VCaP (cell line): ENCODE data around the gene CREG1.

Experiments
- H3K27ac ChIP-seq: fragments of 450-650 bp; 2 replicates; pipeline ENCODE4 v1.5.1; 2017
- CTCF ChIP-seq: fragments of 450-650 bp; conservative IDR thresholded peaks from 2 replicates; pipeline ENCODE4 v1.5.1; 2017; ENCODE audit warnings: mild to moderate bottlenecking, moderate library complexity

Gene CREG1

GRCh38 chr1:167588361-167588760 is 34.8 kb upstream of the CREG1 start:
- H3K27ac ChIP-seq = no peak overlapping the region
- TF ChIP-seq CTCF = no peak

GRCh38 chr1:167587872-167588271 is 34.3 kb upstream of the CREG1 start:
- TF ChIP-seq CTCF = no peak
- H3K27ac ChIP-seq = no peak overlapping the region

GRCh38 chr1:167587342-167587741 is 33.8 kb upstream of the CREG1 start:
- no peak overlapping the region for H3K27ac ChIP-seq
- TF ChIP-seq CTCF = no peak

GRCh38 chr1:167584581-167584980 is 31.0 kb upstream of the CREG1 start:
- H3K27ac ChIP-seq = no peak overlapping the region

GRCh38 chr1:167582722-167583121 is 29.2 kb upstream of the CREG1 start:
- no peak for TF ChIP-seq CTCF
- no peak overlapping the region for H3K27ac ChIP-seq

More at GRCh38 chr1:167584581-167584980, 31.0 kb upstream of the CREG1 start:
- TF ChIP-seq CTCF = no peak

- H3K27ac ChIP-seq = no peak overlapping the region
- TF ChIP-seq CTCF = no peak
Measured at GRCh38 chr1:167582064-167582463, 28.5 kb upstream of the CREG1 start.

GRCh38 chr1:167579986-167580385 is 26.4 kb upstream of the CREG1 start:
- TF ChIP-seq CTCF = no peak
- H3K27ac ChIP-seq = no peak overlapping the region
